SKM-1 (cell line): ENCODE measurements around the gene VIPR2.
"Not testable (repeated sequence)": the region's sequence is repeated elsewhere in the genome, so short reads cannot be mapped to it uniquely, and the experiment has no call there.

Experiments
- DNase-seq: peaks from one replicate; lab custom pipeline; 2025; ENCODE audit not compliant: unreplicated experiment; lab: John Stamatoyannopoulos, UW

Gene VIPR2

DNA sequence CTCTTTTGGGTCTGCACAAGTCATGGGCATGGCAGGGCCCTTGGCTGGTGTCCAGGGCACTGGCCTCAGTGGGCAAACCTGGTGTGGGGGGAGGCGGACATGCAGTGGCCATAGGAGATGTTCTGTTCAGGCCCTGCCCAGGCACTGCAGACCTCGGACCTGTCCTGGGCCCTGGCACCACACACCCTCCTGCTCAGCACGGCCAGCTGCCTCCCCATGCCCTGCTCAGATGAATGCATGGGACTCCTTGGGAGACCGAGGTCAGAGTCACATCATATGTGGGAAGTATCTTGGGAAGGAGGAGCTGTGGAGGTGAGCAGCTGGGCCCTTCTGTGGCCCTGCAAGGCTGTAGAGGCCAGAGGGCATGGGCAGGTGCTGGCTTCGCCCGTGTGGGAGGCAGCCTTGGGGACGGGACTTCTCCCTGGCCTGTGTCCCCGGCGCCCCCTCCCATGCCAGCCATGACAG lies 130.8 kb downstream of the VIPR2 start:
- no peak for DNase-seq

DNA sequence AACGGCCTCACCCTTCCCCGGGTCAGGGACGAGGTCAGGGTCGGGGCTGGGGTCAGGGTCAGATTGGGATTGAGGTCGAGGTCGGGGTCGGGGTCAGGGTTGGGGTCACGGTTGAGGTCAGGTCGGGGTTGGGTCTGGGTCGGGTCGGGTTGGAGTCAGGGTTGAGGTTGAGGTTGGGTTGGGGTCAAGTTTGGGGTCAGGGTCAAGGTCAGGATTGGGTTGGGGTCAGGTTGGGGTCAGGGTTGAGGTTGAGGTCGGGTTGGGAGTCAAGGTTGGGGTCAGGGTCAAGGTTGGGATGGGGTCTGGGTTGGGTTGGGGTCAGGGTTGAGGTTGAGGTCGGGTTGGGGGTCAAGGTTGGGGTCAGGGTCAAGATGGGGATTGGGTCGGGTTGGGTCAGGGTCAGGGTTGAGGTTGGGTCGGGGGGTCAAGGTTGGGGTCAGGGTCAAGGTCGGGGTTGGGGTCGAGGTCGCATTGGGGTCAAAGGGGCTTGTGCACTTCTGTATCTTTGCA lies 131.4 kb downstream of the VIPR2 start:
- DNase-seq = no peak

DNA sequence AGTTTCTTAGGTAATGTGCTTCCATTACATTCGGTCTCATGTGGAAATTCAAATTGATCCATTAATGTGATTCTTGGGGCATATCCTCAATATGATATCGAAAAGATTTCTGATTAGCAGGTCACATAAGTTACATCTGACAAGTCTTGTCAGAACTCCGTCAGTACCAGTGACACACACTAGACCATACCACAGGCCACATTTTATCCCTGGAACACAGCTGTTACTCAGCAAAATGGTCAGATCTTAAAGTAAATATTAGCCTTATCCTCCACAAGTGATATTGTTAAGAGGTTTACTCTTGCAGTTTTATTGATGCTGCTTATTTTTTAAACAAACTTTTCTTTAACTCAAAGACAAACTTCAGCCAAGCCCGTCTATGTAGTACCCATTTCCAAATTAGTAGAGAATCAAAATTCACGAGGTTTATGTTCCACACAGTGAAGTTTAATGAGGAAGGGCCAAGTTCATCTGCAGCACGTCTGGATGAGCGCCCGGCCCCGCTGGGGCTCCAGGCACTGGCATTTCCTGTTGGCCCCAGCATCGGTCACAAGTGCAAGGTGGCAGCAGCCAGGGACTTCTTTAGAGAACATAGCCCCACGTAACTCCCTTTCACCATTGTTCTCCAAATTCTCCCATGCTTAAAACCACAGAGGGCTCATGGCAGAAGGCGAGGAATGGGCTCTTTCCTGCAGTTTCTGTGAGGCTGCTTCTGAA lies 132.2 kb downstream of the VIPR2 start:
- DNase-seq = no peak

DNA sequence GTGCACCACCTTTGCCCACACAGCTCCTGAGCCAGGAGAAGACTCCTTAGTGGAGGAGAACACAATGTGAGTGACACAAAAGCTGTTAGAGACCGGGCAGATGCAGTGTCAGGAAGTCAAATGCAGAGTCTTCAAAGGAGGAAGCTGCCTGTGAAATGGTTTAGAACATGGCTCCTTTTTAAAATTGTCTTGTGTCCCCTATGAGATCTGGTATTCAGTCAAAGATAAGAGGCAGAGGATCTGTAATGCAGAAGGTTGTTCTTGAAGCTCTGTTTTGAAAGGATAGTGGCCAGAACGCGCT lies 133.0 kb downstream of the VIPR2 start:
- no peak for DNase-seq

DNA sequence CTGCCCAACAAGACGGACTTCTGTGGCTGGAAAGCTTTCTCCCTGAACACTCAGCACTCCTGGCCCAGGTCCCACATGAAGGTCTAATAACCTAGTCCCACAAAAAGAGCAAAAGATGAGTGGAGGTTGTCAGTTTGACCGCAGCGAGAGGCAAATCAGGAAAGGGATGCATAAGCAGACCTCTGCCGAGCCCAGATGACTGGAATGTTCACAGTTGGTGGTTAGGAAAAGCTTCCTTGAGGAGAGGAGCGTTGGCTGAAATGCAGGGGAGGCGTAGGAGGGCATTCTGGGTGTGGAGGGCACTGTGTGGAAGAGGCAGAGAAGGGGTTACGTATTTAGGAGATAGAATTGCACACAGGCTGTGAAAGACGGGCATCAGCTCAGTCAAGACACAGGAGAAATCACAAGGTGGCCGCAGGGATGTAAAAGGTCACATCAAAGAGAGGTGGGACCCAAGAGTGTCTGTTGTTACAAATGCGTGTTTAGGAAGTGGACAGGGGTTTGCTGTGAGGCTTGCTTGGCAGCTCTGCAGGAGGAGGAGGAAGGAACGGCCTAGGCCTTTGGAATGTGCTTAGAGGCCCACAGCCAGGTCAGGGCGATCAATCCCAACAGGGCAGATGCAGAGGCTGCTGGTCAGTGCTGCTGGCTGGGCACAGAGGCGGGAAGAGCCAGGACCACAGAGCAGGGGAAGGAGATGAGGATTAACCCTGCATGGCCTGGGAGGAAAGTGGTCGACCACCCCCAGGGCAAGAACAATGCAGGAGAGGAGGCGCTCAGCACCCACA lies 133.5 kb downstream of the VIPR2 start:
- DNase-seq = no peak

DNA sequence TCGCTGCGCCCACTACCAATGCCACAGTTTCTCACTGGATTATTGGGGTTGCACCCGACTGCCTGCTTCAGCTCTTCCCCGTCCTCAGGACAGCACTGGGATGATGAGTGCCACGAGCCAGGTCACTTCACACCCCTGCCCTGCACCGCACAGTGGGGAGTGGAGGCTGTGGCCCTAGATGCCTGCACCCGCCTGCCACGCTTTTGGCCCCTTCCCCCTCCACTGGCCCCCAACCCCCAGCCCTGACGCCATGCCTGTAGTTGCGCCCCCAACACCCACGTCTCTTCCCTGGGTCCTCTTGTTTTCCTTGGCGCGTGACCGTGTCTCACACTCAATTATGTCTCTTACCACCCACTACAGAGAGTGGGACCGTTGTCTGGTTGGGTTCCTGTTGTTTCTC lies 134.3 kb downstream of the VIPR2 start:
- DNase-seq = no peak

DNA sequence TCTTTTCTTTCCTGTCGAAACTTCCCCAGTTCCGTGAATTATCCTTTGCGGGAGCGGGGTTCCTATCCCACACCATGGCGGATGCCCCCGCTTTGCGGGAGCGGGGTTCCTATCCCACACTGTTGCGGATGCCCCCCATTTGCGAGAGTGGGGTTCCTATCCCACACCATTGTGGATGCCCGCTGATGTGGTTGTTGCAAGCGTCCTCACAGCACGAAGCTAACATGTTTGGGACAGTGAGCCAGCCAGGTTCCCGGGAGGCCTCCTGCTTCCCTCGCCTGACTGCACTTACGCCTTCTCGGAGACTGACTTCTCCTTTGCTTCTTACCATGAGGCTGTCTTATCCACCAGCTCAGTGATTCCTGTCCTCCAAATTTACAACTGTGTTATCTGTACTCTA lies 134.7 kb downstream of the VIPR2 start:
- DNase-seq = no peak

DNA sequence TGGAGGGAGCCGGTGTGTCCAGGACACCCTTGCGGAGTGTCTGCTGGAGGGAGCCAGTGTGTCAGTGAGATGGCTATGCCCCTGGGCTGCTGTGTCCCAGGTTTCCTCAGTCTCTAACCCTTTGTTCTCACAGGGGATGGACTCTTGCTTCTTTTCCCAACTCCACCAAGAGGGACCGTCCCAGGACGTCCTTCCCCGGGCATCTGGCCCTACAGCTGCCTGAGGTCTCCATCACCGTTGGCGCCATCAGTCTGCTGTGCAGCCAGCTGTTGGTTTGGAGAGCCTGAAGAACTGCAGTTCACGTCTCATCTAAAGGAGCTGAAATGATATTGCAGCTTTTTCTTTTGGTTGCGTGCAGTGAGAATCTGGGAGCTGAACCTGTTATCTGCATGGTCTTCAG lies 136.2 kb downstream of the VIPR2 start:
- no peak for DNase-seq

DNA sequence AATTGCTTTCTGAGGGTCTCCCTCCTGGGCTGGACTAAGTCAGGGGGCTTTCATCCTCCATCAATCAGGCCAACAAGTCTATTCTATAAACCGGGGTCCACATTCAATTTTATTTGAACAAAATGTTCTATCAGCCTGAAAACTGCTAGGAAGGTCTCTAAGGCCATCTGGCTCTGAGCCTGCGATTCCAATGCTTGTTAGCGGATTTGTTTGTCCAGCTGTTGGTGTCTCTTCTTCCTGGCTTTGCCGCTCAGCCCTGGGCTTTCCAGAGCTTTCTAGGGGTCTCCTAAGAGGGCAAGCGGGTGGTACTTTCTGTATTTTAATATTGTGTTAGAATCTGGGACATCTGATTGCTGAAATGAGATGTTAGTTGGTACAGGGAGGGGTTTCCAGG lies 136.7 kb downstream of the VIPR2 start:
- no peak for DNase-seq

DNA sequence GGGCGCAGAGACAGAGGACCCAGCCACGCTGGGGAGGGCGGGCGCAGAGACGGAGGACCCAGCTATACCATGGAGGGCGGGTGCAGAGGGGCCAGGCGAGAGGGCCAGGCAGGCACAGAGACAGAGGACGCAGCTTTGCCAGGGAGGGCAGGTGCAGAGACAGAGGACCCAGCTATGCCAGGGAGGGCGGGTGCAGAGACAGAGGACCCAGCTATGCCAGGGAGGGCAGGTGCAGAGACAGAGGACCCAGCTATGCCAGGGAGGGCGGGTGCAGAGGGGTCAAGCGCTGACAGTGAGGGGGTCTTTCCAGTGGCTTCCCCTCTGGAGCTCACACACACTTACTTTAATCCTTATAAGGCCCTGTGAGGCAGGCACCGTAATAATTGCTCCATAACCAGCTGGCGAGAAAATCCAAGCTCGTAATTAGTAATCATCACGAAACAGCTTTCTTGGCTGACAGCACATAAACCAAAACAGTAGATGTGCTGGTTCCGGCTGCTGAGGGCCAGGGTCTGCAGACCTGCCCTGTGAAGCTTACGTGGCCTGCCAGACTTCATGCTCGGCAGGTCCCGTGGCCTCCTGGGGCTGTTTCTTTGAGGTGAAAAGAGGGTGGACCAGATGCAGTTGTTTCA lies 137.2 kb downstream of the VIPR2 start:
- DNase-seq = no peak

DNA sequence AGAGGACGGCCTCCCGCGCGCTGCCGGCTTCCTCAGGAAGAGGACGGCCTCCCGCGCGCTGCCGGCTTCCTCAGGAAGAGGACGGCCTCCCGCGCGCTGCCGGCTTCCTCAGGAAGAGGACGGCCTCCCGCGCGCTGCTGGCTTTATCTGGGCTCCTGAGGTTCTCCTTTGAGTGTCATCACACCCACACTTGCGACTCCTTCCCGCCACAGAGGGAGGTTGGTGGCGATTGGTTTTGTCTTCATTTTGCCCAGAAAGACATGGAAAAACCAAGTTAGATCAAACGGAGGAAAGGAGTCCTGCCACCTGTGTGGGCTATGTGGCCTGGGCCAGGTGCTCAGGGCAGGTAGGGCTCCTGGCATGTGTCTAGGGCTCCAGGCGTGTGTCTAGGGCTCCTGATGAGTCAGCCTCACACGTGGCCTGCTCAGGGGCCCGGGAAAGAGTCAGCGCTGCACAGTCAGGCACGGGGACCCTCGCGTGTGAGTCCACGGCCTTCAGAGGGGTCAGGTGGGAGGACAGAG lies 138.0 kb downstream of the VIPR2 start:
- no peak for DNase-seq

DNA sequence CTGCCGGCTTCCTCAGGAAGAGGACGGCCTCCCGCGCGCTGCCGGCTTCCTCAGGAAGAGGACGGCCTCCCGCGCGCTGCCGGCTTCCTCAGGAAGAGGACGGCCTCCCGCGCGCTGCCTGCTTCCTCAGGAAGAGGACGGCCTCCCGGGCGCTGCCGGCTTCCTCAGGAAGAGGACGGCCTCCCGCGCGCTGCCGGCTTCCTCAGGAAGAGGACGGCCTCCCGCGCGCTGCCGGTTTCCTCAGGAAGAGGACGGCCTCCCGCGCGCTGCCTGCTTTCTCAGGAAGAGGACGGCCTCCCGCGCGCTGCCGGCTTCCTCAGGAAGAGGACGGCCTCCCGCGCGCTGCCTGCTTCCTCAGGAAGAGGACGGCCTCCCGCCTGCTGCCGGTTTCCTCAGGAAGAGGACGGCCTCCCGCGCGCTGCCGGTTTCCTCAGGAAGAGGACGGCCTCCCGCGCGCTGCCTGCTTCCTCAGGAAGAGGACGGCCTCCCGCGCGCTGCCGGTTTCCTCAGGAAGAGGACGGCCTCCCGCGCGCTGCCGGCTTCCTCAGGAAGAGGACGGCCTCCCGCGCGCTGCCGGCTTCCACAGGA lies 138.6 kb downstream of the VIPR2 start:
- not testable (repeated sequence) for DNase-seq

DNA sequence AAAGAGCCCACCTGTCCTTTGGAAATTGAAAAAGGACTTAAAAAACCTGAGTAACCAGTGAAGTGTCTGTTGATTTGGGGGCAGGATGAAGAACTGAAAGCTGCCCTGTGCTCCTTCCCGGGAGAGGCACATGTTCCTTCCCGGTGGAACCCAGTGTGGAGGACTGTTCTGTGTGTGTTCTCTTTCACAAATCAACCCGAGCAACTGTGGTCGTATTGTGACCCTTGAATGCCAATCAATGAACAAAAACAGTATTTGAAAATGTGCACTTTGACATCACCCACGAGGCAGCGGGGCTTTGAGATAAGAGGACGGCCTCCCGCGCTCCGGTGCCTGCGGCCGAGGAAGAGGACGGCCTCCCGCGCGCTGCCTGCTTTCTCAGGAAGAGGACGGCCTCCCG lies 139.0 kb downstream of the VIPR2 start:
- DNase-seq = no peak

DNA sequence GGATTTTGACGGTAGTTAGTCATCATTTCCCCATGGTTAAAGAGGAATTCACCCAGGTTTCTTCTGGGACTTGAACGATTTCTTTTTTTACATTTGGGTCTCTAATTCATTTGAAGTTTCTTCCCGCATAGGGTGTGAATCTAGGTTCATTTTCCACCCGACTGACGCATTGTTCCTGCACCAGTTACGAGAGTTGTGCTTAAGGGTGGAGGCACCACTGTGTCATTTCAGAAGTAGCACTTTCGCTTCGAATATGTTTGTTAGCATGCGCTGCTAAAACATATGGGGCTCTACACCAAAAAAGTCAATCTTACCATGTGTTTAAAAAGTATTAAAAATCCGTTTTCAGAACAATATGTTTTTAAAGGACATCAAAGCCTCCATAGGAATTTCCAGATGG lies 140.3 kb downstream of the VIPR2 start:
- DNase-seq = no peak

DNA sequence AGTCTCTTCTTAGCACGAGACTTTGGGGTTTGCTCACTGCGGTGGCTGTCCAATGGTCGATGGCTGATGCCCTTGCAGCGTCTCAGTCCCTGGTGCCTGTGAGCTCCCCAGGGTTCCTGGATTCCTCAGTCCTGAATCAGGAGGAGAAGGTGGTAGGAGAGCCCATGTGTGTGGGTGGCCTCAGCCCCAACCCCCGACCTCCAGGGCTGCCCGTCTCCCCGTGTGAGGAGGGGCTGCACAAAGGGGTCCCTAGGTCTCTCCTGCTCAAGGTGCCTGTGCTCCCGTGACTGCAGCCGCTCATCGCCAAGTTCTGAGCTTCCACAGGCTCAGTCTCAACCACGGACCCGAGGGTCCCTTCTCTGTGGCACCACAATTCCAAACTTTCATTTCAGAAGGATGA lies 142.9 kb downstream of the VIPR2 start:
- no peak for DNase-seq

DNA sequence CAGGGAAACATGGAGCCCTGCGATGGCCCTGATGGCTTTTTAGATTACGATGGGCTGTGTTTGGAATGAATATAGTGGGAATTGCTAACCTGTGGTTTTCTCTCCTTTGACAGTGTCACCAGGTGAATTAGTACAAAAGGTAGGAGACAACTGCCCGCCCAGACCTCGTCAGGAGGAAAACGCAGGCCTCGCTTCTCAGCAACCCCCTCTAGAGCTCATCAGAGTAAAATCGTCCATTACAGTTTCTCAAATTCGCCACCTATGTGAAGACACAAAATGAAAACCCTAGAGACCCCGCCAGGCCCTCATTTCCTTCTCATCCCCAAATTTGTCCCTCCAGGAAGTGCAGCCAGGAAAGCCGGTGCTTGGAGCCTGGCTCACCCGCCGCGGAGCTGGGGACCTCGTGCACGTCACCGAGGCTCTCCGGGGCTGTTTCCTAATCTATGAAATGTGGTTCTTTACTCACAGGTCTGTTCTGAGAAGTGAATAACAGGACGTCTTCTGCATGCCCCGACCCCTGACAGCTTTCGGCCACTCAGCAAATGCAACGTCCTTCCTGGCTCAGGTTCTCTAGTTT lies 143.7 kb downstream of the VIPR2 start:
- DNase-seq = no peak

DNA sequence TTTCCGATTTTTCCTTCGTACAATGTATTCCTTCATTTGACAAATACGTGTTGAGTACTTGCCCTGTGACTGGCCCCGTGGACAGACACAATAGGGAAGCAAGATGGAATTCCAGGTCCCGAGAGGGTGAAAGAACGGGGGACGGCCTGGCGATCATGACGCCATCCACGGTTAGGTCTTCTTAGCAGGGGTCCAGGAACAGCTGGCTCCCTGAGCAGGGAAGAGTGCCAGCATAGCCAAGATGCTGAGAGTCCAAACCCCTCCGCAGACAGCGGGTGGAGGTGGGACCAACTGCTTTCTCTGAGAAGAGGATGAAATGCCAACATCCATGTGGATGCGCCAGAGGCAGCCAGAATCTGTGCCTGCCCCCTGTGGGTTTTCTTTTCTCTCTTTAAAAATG lies 144.6 kb downstream of the VIPR2 start:
- no peak for DNase-seq

DNA sequence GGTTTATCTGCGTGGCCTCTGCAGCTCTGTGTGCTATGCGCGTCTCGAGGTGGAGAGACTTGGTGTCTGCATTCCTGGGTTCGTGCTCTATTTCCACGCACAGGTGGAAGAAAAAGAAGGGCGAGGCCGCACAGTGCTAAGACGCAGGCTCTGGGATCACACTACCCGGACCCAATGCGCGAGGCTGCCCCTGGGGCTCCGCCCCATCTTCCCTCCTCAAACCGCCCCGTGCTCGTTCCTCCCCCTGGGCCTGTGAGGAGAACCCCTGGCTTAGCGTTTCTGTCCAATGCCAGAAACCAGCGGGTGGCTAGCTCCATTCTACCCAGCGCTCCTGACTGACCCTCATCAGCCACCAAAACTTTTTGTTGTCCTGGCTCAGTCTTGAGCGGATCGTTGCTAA lies 145.2 kb downstream of the VIPR2 start:
- no peak for DNase-seq

DNA sequence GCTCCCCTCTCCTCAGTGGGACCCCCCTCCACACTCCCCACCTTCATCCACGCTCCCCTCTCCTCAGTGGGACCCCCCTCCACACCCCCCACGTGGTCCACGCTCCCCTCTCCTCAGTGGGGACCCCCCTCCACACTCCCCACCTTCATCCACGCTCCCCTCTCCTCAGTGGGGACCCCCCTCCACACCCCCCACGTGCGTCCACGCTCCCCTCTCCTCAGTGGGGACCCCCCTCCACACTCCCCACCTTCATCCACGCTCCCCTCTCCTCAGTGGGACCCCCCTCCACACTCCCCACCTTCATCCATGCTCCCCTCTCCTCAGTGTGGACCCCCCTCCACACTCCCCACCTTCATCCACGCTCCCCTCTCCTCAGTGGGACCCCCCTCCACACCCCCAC lies 146.4 kb downstream of the VIPR2 start:
- DNase-seq = not testable (repeated sequence)

DNA sequence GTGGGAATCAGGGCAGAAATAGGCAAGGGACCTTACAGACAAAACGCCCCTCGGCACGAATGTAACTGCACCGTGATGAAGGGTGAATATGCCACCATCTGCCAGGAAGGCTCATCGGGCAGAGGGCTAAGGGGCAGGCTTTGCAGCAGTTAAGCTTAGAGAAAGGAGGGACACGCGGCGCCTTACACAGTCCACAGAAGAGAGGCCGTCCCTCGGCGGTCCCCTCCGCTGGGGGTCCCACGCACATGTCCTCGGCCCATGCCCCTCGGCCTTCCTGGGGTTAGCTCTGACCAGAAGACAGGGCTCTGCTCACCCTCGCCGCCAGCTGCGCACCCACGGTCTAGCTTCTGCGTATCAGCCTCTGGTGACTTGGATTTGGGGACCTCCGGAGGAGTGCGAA lies 147.2 kb downstream of the VIPR2 start:
- DNase-seq = no peak

DNA sequence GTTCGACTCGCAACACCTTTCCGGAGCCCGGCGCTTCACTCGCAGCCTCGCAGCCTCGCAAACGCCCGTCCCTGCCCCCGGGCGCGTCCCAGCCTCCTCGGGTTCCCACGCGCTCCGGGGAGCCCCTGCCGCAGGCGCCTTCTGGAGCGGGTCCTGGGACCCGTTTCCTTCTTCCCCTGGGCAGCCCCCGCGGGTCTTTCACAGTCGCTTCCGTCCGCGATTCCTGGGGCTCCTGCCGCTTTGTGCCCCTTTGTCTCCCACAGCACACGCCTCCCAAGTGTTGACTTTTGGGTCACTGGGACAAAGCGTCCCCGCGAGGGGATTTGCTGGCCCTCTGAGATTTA lies 147.6 kb downstream of the VIPR2 start:
- DNase-seq = no peak
